Measurements from ENCODE around the gene CYP26A1. TPM values are rescaled to one million over a fixed set of nuclear protein-coding genes. Genes with fewer than 3 reads are reported as not detected.
"Not testable (repeated sequence)": the region's sequence is repeated elsewhere in the genome, so short reads cannot be mapped to it uniquely, and the experiment has no call there.

Gene CYP26A1
- total and polyA plus RNA-seq, 8 donors: 0.14 to 0.31 (median 0.21) TPM; not detected in 5

DNA sequence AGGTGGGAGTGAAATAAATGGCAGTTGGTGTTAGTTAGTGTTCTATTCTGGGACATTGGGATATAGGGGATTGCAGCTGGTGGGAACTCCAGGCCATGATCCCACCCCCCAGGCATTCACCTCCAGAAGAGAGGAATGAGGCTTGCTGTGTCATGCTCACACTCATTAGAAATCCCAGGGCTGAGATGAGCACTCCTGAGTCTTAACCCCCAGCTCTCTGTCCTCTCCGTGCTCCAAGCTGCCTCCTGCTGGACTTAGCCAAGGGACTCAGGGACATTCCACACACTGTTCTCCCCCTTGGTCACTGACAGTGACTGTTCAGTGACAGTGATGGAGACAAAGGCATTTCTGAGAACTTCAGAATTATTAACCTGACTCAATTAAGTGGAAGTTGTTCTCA is 21.5 kb downstream of the CYP26A1 start:
- Histone ChIP-seq H3K27ac (no peak overlapping the region), H3K27me3 (no peaks in the 10 kb centered on the region), H3K36me3 (no peaks in the 10 kb centered on the region), H3K9me3 (no peaks in the 10 kb centered on the region), H3K4me1 (no peaks in the 10 kb centered on the region), H3K4me3 (no peak overlapping the region)
- TF ChIP-seq, protein P1, sequence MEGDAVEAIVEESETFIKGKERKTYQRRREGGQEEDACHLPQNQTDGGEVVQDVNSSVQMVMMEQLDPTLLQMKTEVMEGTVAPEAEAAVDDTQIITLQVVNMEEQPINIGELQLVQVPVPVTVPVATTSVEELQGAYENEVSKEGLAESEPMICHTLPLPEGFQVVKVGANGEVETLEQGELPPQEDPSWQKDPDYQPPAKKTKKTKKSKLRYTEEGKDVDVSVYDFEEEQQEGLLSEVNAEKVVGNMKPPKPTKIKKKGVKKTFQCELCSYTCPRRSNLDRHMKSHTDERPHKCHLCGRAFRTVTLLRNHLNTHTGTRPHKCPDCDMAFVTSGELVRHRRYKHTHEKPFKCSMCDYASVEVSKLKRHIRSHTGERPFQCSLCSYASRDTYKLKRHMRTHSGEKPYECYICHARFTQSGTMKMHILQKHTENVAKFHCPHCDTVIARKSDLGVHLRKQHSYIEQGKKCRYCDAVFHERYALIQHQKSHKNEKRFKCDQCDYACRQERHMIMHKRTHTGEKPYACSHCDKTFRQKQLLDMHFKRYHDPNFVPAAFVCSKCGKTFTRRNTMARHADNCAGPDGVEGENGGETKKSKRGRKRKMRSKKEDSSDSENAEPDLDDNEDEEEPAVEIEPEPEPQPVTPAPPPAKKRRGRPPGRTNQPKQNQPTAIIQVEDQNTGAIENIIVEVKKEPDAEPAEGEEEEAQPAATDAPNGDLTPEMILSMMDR (IDR thresholded peaks at IDR 0.05): no peak
- intact Hi-C loops (cut with DNase I): no loop called here
- DNase-seq (no peak), ATAC-seq (no peak)

DNA sequence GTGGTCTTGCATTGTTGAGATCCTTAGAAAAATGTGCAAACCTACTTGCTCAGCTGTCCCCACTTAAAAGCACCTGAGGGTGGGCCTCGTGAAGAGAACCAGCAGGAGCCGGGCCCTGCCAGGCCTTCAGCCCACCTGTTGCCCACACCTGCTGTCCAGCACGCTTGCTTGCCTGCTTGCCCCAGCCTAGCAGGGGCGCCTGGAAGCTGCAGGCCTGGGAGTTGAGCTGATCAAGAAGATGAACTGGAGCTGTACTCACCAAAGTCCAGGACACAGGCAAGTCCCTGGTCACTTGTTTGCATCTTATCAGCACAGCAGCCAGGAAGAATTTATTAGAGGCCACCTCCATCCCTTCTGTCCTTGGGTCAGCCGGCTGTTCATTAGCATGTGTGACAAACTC is 23.2 kb downstream of the CYP26A1 start:
- Histone ChIP-seq H3K4me1 (no peaks in the 10 kb centered on the region), H3K4me3 (no peak overlapping the region), H3K27ac (no peak overlapping the region), H3K27me3 (no peaks in the 10 kb centered on the region), H3K9me3 (no peaks in the 10 kb centered on the region), H3K36me3 (no peaks in the 10 kb centered on the region)
- TF ChIP-seq, protein P1 (IDR thresholded peaks at IDR 0.05): no peak
- intact Hi-C loops (cut with DNase I): no loop called here
- no peak for ATAC-seq
- DNase-seq: no peak

DNA sequence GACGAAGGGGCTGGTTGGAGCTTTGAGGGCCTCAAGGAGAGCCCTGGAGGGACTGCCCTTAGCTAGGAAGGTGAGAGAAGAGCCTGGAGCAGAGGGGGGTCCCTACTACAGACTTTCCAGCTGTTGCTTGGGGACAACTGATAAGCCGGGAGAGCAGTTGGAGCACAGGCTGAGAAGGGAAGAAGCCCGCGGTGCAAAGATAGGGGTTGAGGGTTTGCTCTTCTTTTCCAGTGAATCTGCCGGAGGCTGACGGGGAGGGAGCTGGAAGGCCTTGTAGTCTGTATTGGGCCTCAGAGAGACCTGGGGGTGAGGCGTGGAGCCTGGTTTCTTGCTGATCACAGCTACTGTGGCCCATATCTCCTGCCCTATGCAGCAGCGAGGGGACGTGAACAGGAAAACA is 23.7 kb downstream of the CYP26A1 start:
- Histone ChIP-seq H3K36me3 (no peaks in the 10 kb centered on the region), H3K27me3 (no peaks in the 10 kb centered on the region), H3K9me3 (no peaks in the 10 kb centered on the region), H3K4me3 (no peak overlapping the region), H3K4me1 (no peaks in the 10 kb centered on the region), H3K27ac (no peak overlapping the region)
- DNase-seq: no peak
- intact Hi-C loops (cut with DNase I): no loop called here
- TF ChIP-seq, protein P1 (IDR thresholded peaks at IDR 0.05): no peak
- no peak for ATAC-seq

DNA sequence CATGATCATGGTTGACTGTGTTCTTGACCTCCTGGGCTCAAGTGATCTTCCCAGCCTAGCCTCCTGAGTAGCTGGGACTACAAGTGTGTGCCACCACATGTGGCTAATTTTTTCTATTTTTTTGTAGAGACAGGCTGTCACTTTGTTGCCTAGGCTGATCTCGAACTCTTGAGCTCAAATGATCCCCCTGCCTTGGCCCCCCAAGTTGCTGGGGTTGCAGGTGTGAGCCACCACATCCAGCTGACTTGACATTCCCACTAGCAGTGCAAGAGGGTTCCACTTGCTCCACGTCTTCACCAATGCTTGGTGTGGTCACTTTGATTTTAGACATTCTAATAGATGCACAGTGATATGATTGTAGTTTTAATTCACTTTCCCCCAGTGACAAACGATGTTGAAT is 25.1 kb downstream of the CYP26A1 start:
- Histone ChIP-seq H3K4me3 (no peak overlapping the region), H3K4me1 (no peaks in the 10 kb centered on the region), H3K36me3 (no peaks in the 10 kb centered on the region), H3K27me3 (no peaks in the 10 kb centered on the region), H3K27ac (no peak overlapping the region), H3K9me3 (peaks cover 0 to 7% of the 10 kb centered on the region in 2 donors)
- intact Hi-C loops (cut with DNase I): no loop called here
- TF ChIP-seq, protein P1 (IDR thresholded peaks at IDR 0.05): no peak
- ATAC-seq: no peak
- no peak for DNase-seq

DNA sequence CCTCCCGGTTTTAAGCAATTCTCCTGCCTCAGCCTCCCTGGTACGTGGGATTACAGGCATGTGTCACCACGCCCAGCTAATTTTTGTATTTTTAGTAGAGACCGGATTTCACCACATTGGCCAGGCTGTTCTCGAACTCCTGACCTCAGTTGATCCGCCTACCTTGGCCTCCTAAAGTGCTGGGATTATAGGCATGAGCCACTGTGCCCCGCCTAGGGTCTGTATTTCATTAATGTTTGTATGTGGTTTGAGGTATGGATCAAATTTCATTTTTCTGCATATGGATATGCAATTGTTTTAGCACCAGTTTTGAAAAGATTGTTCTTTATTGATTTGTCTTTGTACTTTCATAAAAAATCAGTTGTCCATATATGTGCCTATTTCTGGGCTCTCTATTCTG is 26.0 kb downstream of the CYP26A1 start:
- no peaks in the 10 kb centered on the region for H3K27me3 ChIP-seq
- no peaks in the 10 kb centered on the region for H3K36me3 ChIP-seq
- TF ChIP-seq, protein P1 (IDR thresholded peaks at IDR 0.05): no peak
- peaks cover 0 to 8% of the 10 kb centered on the region in 2 donors for H3K9me3 ChIP-seq
- H3K4me3 ChIP-seq: no peak overlapping the region
- no peaks in the 10 kb centered on the region for H3K4me1 ChIP-seq
- H3K27ac ChIP-seq: no peak overlapping the region
- no peak for DNase-seq
- ATAC-seq: no peak
- intact Hi-C loops (cut with DNase I): no loop called here

DNA sequence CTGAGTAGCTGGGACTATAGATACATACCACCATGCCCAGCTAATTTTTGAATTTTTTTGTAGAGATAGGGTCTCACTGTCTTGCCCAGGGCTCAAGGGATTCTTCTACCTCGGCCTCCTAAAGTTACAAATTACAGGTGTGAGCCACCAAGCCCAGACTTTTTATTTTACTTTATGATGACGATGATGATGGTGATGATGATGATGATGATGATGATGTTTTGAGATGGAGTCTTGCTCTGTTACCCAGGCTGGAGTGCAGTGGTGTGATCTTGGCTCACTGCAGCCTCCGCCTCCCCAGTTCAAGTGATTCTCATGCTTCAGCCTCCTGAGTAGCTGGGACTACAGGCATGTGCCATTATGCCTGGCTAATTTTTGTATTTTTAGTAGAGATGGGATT is 27.5 kb downstream of the CYP26A1 start:
- H3K27me3 ChIP-seq; H3K4me1 ChIP-seq; ATAC-seq; H3K4me3 ChIP-seq; H3K27ac ChIP-seq; DNase-seq; H3K36me3 ChIP-seq; H3K9me3 ChIP-seq; intact Hi-C loops (cut with DNase I): not testable (repeated sequence)

Measured in left lung (tissue), 10 donors.